Ovary (tissue), 9 donors: Measurements from ENCODE around the gene IPCEF1. TPM values are rescaled to one million over a fixed set of nuclear protein-coding genes. Genes with fewer than 3 reads are reported as not detected.

Experiments used
- DNase-seq, 5 donors: peaks; one replicate each; pipeline ENCODE4 v3.0.0-alpha.2; 2019 to 2020
- H3K27ac ChIP-seq, 2 donors: fragments of 200-600 bp; one replicate each; pipeline versions ENCODE4 v1.5.1 to v1.8.0; 2019 to 2022
- H3K27me3 ChIP-seq: fragments of 200-600 bp; one replicate; pipeline ENCODE4 v1.8.0; 2022
- H3K36me3 ChIP-seq: fragments of 200-600 bp; sonication (generic); one replicate; pipeline ENCODE4 v1.5.1; 2019
- H3K4me1 ChIP-seq: one replicate; pipeline ENCODE4 v1.8.1; 2013; ENCODE audit warnings: mild to moderate bottlenecking, moderate library complexity; ENCODE audit not compliant: insufficient read depth
- H3K4me3 ChIP-seq: fragments of 200-600 bp; sonication (generic); one replicate; pipeline ENCODE4 v1.5.1; 2017
- H3K9me3 ChIP-seq, 2 donors: fragments of 200-600 bp in 1 of 2; sonication (generic) in 1 of 2; one replicate each; pipeline versions ENCODE4 v1.5.1 to v1.8.1; 2013 to 2019; ENCODE audit warnings: mild to moderate bottlenecking in 1 of 2, moderate library complexity in 1 of 2
- CTCF ChIP-seq, 3 donors: fragments of 450-650 bp in 2 of 3; fragments of 200-600 bp in 1 of 3; IDR thresholded peaks; one replicate each; pipeline versions ENCODE4 v1.5.1 to v1.8.0; 2016 to 2022; ENCODE audit warnings: antibody characterized with exemption in 3 of 3, mild to moderate bottlenecking in 1 of 3
- EP300 ChIP-seq: sonication (generic); formaldehyde crosslinking; IDR thresholded peaks from one replicate; pipeline ENCODE4 v1.6.1; 2017; ENCODE audit warnings: antibody characterized with exemption
- POLR2A ChIP-seq: fragments of 450-650 bp; IDR thresholded peaks from one replicate; pipeline ENCODE4 v1.6.1; 2017; ENCODE audit warnings: antibody characterized with exemption, mild to moderate bottlenecking, moderate library complexity
- WGBS, 3 donors: extraction: QIAGEN DNeasy Blood & Tissue Kit in 1 of 3; methylation state at CpG; one replicate each; pipeline versions ENCODE4 v1.1.5 to v1.1.7; 2013 to 2017; 5-methylcytosine and 5-hydroxymethylcytosine counted together
- intact Hi-C, 4 donors: fragments of 100-400 bp; cut with DNase I; formaldehyde crosslinking; loops; one replicate each; pipeline versions ENCODE4 v1.11.0 to v1.15.1; 2022 to 2023
- polyA plus RNA-seq, 2 donors: library from polyadenylated mRNA; stranded (reverse); fragments of 200-250 nt in 1 of 2; fragments of 350-450 nt in 1 of 2; fragmentation: Illumina TruSeq in 1 of 2; extraction: RNeasy Lipid Tissue Mini Kit (QIAGEN cat#74804) in 1 of 2; gene quantifications; one replicate each; pipeline ENCODE4 v1.2.3, GENCODE V29; 2013 to 2014
- total RNA-seq, 7 donors: library from RNA; depleted of rRNA in 2 of 7; stranded (reverse); fragments of >200 nt in 2 of 7; fragmentation: NEBNext Ultra II Directional in 3 of 7; extraction: Animal tissue kit (Norgen Biotek cat#: 25700) in 3 of 7; gene quantifications; one replicate each; pipeline versions ENCODE4 v1.1.0 to v1.2.4, GENCODE V29; 2016 to 2023
- donor health status: DM: no; HTN: no; CAD: no; lungs with moderate emphysema.
- donor health status: DM: no; HTN: no; CAD: no.
- donor health status: Bipolar disorder and iron deficiency.
- donor health status: DM: yes; HTN: yes; CAD: no.
- donor health status: DM: no; HTN: no; CAD: no.
- donor health status: DM: yes; HTN: yes; CAD: no.

The IPCEF1 gene
- total and polyA plus RNA-seq, 9 donors = 1.3 to 3.4 (median 1.9) TPM

DNA sequence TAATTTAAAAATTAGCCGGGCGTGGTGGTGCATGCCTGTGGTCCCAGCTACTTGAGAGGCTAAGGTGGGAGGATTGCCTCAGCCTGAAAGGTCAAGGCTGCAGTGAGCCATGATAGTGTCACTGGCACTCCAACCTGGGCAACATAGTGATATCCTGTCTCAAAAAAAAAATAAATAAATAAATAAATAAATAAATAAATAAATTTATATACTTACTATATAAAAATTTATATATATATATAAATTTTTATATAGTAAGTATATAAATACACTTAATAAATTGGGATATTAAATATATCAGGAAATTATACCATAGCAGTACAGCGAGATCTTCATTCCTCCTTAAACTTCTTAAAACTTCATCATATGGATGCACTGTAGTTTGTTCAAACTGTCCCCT lies 23.0 kb upstream of the IPCEF1 start:
- WGBS, 3 donors = 96 to 98% (median 97%) methylated on average over 3 of the region's 3 CpGs

DNA sequence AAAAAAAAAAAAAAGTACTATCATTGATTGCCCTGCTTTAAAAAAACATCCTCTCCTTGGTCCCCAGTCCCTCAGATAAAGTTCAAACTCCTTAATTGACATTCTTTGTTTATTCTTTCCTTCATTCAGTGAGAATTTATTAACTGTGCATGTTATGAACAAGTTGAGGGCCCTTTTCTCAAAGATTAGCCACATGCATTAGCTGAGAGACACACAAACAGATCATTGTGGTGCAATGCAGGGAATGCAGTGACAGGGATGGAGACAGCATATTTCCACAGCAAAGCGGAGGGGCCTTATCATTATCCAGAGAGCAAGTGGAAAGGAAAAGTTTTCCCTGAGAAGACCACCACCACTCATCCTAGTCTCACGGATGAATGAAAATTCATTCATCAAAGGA lies 21.9 kb upstream of the IPCEF1 start:
- Histone ChIP-seq H3K27ac (no peak overlapping the region), H3K36me3 (no peaks in the 10 kb centered on the region), H3K4me3 (no peak overlapping the region), H3K4me1 (no peaks in the 10 kb centered on the region), H3K27me3 (no peaks in the 10 kb centered on the region), H3K9me3 (no peaks in the 10 kb centered on the region)
- DNase-seq = no peak
- intact Hi-C loops = no loop called here
- no peak for TF ChIP-seq CTCF (IDR thresholded peaks at IDR 0.05)
- no peak for TF ChIP-seq EP300
- TF ChIP-seq POLR2A = no peak
- 89 to 95% (median 93%) methylated on average over 2 of the region's 2 CpGs for WGBS, 3 donors

More for the DNA sequence above, 23.0 kb upstream of the IPCEF1 start:
- Histone ChIP-seq H3K4me1 (no peaks in the 10 kb centered on the region), H3K36me3 (no peaks in the 10 kb centered on the region), H3K27ac (no peak overlapping the region), H3K27me3 (no peaks in the 10 kb centered on the region), H3K4me3 (no peak overlapping the region), H3K9me3 (no peaks in the 10 kb centered on the region)
- intact Hi-C loops = no loop called here
- DNase-seq = no peak
- TF ChIP-seq EP300 = no peak
- no peak for TF ChIP-seq CTCF (IDR thresholded peaks at IDR 0.05)
- no peak for TF ChIP-seq POLR2A

DNA sequence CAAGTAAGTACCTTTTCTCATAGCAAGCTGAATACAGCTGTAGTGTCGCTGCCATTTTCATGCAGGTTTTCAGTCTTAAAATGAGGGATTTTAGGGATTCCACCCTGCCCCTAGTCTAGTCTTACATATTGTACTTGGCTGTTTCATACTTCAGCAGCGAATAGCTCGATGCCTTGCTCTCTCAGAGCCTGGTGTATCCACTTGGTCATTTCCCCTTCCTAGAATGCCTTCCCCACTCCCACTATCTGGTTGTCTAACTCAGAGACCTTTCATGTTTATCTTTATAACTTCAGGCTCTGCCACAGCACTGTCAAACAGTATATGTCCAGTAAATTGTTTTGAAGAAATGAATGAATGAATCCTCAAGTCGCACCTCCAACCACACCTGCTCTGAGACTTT lies 21.1 kb upstream of the IPCEF1 start:
- H3K9me3 ChIP-seq = no peaks in the 10 kb centered on the region
- no peaks in the 10 kb centered on the region for H3K4me1 ChIP-seq
- DNase-seq = no peak
- H3K36me3 ChIP-seq = no peaks in the 10 kb centered on the region
- no peak overlapping the region for H3K27ac ChIP-seq
- 91 to 95% (median 94%) methylated on average over 4 of the region's 4 CpGs for WGBS, 3 donors
- no peak overlapping the region for H3K4me3 ChIP-seq
- H3K27me3 ChIP-seq = no peaks in the 10 kb centered on the region
- intact Hi-C loops = no loop called here
- no peak for TF ChIP-seq POLR2A

- Histone ChIP-seq H3K27ac (no peak overlapping the region), H3K27me3 (no peaks in the 10 kb centered on the region), H3K9me3 (no peaks in the 10 kb centered on the region), H3K4me3 (no peak overlapping the region), H3K4me1 (no peaks in the 10 kb centered on the region), H3K36me3 (no peaks in the 10 kb centered on the region)
- intact Hi-C loops = no loop called here
- TF ChIP-seq CTCF (IDR thresholded peaks at IDR 0.05) = no peak
- no peak for TF ChIP-seq POLR2A
- no peak for TF ChIP-seq EP300
- no peak for DNase-seq
- 87 to 90% (median 89%) methylated on average over 2 of the region's 2 CpGs for WGBS, 3 donors
Observed at GRCh38 chr6:154373971-154374370, 17.4 kb upstream of the IPCEF1 start.

- Histone ChIP-seq H3K9me3 (no peaks in the 10 kb centered on the region), H3K27me3 (no peaks in the 10 kb centered on the region), H3K27ac (no peak overlapping the region), H3K4me1 (no peaks in the 10 kb centered on the region), H3K4me3 (no peak overlapping the region), H3K36me3 (no peaks in the 10 kb centered on the region)
- no peak for TF ChIP-seq POLR2A
- no peak for TF ChIP-seq CTCF (IDR thresholded peaks at IDR 0.05)
- no peak for TF ChIP-seq EP300
- no peak for DNase-seq
- intact Hi-C loops = no loop called here
- WGBS, 3 donors = 73 to 96% (median 93%) methylated on average over 4 of the region's 4 CpGs
Observed at GRCh38 chr6:154371281-154371680, 14.7 kb upstream of the IPCEF1 start.
